ENCODE data around the gene FAU. TPM values are rescaled to one million over a fixed set of nuclear protein-coding genes. Genes with fewer than 3 reads are reported as not detected.

Gene FAU
- total RNA-seq, 1 donor from 2014 or later: 835 TPM

DNA sequence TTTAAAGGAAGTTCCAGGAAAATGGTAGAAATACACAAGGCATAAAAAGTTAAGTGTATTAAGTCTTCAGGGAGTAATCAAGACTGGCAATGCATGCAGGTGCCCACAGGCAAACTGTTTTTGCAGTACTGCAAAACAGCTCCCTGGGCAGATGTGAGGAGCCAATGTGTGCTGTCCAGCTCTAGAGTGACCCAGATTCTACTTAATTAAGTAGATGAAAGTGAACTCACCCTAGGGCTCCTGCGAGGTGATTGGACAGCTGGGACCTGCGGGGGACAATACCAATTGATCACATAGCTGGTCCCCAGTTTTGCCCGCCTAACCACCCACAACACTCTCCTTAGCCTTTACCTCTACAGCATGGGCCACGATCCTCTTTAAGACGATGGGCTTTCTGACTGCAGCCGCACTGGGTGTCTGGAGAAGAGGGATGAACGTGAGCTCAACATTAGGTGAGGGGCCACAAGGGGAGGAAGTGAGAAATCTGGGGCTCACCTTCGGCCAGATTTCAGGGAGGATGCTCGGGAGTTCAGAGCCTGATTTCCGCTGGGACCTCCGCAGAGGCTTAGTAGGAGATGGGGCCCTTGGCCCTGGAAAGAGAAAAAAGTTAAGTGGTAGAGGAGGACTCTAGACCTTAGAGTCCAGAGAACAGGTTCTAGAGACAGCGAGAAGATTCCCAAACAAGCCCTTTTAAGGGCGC is 38.6 kb downstream of the FAU start:
- DNase-seq (ENCODE audit: low spot score): no peak

DNA sequence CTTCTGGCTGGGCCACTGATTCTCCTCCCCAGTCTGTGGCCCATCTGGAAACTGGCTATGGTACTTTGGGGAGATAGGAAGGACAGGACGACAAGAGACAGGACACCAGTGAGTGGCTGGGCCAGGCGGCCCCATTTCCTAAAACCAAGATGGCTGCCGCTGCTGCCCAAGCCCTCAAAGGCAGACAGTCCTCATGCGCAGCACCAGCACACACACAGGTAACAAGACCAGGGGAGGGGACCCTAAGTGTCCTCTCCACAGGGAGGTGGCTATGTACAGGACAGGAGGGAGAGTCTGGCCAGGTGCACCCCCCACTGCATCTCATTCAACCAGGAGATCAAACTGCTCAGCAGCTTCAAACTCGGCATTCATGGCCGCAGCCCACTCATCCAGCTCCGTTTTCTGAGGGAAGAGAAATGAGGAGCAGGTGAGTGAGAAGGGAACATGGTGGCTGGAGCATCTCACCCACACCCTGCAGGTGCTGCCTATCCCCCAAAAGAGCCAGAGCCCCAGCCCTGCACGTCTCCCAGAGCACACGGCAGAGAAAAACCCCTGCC is 43.1 kb downstream of the FAU start:
- no peak for DNase-seq (ENCODE audit: low spot score)

DNA sequence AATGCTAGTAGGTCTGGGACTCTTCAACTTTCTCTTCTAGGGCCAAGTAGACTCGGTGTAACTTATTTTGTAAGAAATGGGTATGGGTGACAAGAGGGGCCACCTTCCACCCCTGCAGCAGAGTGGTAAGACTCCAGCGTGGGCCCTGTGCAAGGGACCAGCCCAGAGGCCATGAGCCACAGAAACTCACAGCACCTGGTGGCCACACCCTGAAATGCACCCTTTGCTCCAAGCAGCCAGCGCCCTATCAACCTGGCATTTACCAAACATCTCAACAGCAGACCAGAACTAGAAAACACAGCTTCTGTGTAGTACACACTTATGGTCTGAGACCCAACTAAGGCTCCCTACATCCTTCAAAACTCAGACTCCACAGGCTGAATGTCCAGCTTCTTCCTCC is 43.8 kb downstream of the FAU start:
- peak; percentile 52 for DNase-seq (ENCODE audit: low spot score)

DNA sequence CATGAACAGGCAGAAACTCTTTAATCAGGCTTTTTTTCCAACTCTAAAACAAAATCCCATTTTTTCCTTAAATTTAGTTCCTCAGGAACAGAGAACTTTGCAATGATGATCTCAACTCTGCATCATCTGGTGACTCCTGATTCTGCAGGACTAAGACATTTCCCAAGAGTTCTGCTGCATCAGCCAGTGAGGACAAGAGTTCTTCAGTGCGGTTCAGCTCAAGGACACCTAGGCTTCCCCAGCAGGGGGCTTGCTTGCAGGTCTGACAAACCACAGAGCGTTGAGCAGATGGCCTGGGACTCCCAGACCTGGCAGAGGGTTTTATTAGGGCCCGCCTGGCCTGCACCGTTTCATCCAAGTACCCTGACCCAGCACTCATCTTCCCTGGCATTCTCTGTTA is 44.5 kb downstream of the FAU start:
- DNase-seq (ENCODE audit: low spot score): no peak

DNA sequence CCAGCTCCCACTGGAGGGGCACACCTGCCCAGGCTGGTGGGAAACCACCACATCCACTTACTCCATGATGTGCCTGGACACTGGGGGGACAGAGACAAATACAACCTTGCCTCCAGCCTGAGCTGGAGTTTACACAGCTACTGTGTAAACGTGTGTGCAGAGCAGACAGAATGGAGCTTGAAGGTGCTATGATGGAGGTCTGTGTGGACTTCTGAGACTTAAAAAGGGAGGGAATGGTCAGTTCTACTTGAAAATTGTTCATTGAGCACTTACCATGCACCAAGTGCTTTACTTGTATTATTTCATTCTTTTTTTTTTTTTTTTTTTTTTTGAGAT is 49.3 kb downstream of the FAU start:
- no peak for DNase-seq (ENCODE audit: low spot score)

DNA sequence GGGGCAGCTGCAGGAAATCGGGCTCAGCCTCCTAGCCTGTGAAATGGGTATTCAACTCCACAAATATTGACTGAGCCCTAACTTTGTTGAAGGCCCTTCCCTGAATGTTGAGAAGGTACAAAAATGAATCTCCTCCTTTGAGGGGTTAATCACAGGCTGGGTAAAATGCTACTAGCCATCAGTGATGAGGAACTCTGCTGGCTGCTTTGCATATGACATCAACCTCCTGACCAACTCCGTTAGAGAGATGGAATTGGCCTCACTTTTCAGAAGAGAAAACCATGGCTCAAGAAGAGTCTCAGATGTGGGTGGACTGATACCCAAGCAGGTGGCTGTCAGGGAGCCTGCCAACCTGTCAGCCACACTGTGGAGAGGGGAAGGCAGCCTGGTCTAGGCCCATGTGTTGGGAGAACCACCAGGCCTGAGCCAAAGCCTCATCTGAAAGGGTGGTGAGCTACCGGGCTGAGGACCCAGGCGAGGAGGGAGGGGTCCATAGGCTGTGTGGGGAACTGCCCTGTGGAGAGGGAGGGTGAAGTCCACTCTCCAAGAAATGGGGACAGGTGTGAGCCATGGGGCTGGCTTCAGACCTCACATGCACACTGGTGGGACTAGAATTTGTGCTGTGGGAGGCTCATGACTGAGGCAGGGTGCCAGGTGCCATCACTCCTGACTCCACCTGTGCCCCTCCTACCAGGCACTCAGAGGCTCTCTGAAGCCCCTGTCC is 49.9 kb downstream of the FAU start:
- no peak for DNase-seq (ENCODE audit: low spot score)

Other genes starting within 250 kb of the FAU start
- 85.6 TPM for gene EHD1, start 243.5 kb downstream of the FAU start, total RNA-seq
- 39.3 TPM for gene ATG2A, start 204.9 kb downstream of the FAU start, total RNA-seq
- gene PPP2R5B, start 197.4 kb downstream of the FAU start, total RNA-seq: 44.1 TPM
- gene GPHA2, start 186.2 kb downstream of the FAU start, total RNA-seq: 1.3 TPM
- gene MAJIN, start 150.0 kb downstream of the FAU start, total RNA-seq: not detected
- gene BATF2, start 125.2 kb downstream of the FAU start, total RNA-seq: 5.5 TPM
- gene ARL2, start 108.0 kb downstream of the FAU start, total RNA-seq: 103 TPM
- gene SNX15, start 94.7 kb downstream of the FAU start, total RNA-seq: 39.4 TPM
- gene SAC3D1, start 80.9 kb downstream of the FAU start, total RNA-seq: 9.9 TPM
- gene NAALADL1, start 63.6 kb downstream of the FAU start, total RNA-seq: 10.4 TPM
- gene CDCA5, start 38.1 kb downstream of the FAU start, total RNA-seq: 2.1 TPM
- gene ZFPL1, start 37.9 kb downstream of the FAU start, total RNA-seq: 44.4 TPM
- gene VPS51, start 25.9 kb downstream of the FAU start, total RNA-seq: 116 TPM
- gene TM7SF2, start 10.3 kb downstream of the FAU start, total RNA-seq: 184 TPM
- 15.1 TPM for gene ZNHIT2, start 4.4 kb downstream of the FAU start, total RNA-seq
- 46.5 TPM for gene MRPL49, start 187 bp upstream of the FAU start, total RNA-seq
- gene SYVN1, start 12.4 kb upstream of the FAU start, total RNA-seq: 84.4 TPM
- not detected for gene SPDYC, start 48.1 kb upstream of the FAU start, total RNA-seq
- 287 TPM for gene CAPN1, start 59.8 kb upstream of the FAU start, total RNA-seq
- 8.7 TPM for gene POLA2, start 139.8 kb upstream of the FAU start, total RNA-seq
- gene CDC42EP2, start 192.7 kb upstream of the FAU start, total RNA-seq: 21.5 TPM
- gene DPF2, start 211.7 kb upstream of the FAU start, total RNA-seq: 62.6 TPM
- gene TIGD3, start 232.6 kb upstream of the FAU start, total RNA-seq: 0.29 TPM